ENCODE measurements around the gene MXRA8. TPM values are rescaled to one million over a fixed set of nuclear protein-coding genes. Genes with fewer than 3 reads are reported as not detected.

MXRA8 gene
- total and polyA plus RNA-seq, 2 experiments from 2014 or later, result 155 to 242 TPM

- H2AFZ ChIP-seq, result peak within 1 kb of the TSS; percentile 85
- peaks cover 28% of the 10 kb centered on the region for H4K20me1 ChIP-seq (ENCODE audit: insufficient read depth, poor library complexity, severe bottlenecking)
- no peaks in the 10 kb centered on the region for H3K9me2 ChIP-seq (replicated peaks; ENCODE audit: insufficient read depth)
- TF ChIP-seq EZH2phosphoT487 (IDR thresholded peaks at IDR 0.05; ENCODE audit: low read depth, severe bottlenecking, unreplicated experiment) (no peak), EZH2 (IDR thresholded peaks at IDR 0.05; ENCODE audit: borderline replicate concordance) (no peak), CTCF (IDR thresholded peaks at IDR 0.05; ENCODE audit: poor library complexity) (no peak)
- H3K79me2 ChIP-seq, result peaks cover 65% of the 10 kb centered on the region
- peak within 1 kb of the TSS; percentile 95 for H3K4me2 ChIP-seq
- peak within 1 kb of the TSS; percentile 99 for H3K4me3 ChIP-seq
- peak; percentile 98 for DNase-seq (ENCODE audit: low spot score)
- H3K4me1 ChIP-seq (ENCODE audit: insufficient read depth), result peaks cover 13% of the 10 kb centered on the region
- WGBS (ENCODE audit: low lambda C conversion rate, missing lambda C conversion rate), result 5% methylated on average over 29 of the region's 84 CpGs
- H3K36me3 ChIP-seq (replicated peaks; ENCODE audit: insufficient read depth, low read depth), result no peaks in the 10 kb centered on the region
- no peaks in the 10 kb centered on the region for H3K9me3 ChIP-seq (ENCODE audit: low read depth)
- H3K27me3 ChIP-seq, result no peaks in the 10 kb centered on the region
- peak within 1 kb of the TSS; percentile 89 for H3K27ac ChIP-seq
These were observed 33.6 kb downstream of the MXRA8 start, which contains the start of the genes CPTP and INTS11 for GRCh38 chr1:1324524-1325287. CPTP (plus strand) TSS chr1:1324802; CDS start chr1:1326911, 2,109 bp downstream. INTS11 (minus strand) TSS chr1:1324660; CDS start chr1:1324608, 52 bp downstream.

GRCh38 chr1:1324084-1324523 is 34.3 kb downstream of the MXRA8 start:
- no peaks in the 10 kb centered on the region for H3K36me3 ChIP-seq (replicated peaks; ENCODE audit: insufficient read depth, low read depth)
- peaks cover 28% of the 10 kb centered on the region for H4K20me1 ChIP-seq (ENCODE audit: insufficient read depth, poor library complexity, severe bottlenecking)

GRCh38 chr1:1322952-1323351 is 35.4 kb downstream of the MXRA8 start:
- Histone ChIP-seq H3K4me2 (peak overlapping the region; percentile 66), H3K4me3 (no peak overlapping the region), H3K27me3 (no peaks in the 10 kb centered on the region), H4K20me1 (ENCODE audit: insufficient read depth, poor library complexity, severe bottlenecking) (peaks cover 28% of the 10 kb centered on the region), H3K79me2 (peaks cover 77% of the 10 kb centered on the region), H2AFZ (no peak overlapping the region), H3K27ac (no peak overlapping the region), H3K4me1 (ENCODE audit: insufficient read depth) (peaks cover 15% of the 10 kb centered on the region), H3K9me3 (ENCODE audit: low read depth) (no peaks in the 10 kb centered on the region), H3K36me3 (replicated peaks; ENCODE audit: insufficient read depth, low read depth) (no peaks in the 10 kb centered on the region), H3K9me2 (replicated peaks; ENCODE audit: insufficient read depth) (no peaks in the 10 kb centered on the region)
- no peak for DNase-seq (ENCODE audit: low spot score)
- WGBS (ENCODE audit: low lambda C conversion rate, missing lambda C conversion rate), result 93% methylated on average over 10 of the region's 10 CpGs
- TF ChIP-seq EZH2phosphoT487 (IDR thresholded peaks at IDR 0.05; ENCODE audit: low read depth, severe bottlenecking, unreplicated experiment), result no peak
- no peak for TF ChIP-seq CTCF (IDR thresholded peaks at IDR 0.05; ENCODE audit: poor library complexity)
- TF ChIP-seq EZH2 (IDR thresholded peaks at IDR 0.05; ENCODE audit: borderline replicate concordance), result no peak

More at GRCh38 chr1:1324084-1324523, 34.3 kb downstream of the MXRA8 start:
- Histone ChIP-seq H3K9me3 (ENCODE audit: low read depth) (no peaks in the 10 kb centered on the region), H3K4me3 (peak overlapping the region; percentile 99), H3K4me2 (peak overlapping the region; percentile 89), H3K27ac (peak overlapping the region; percentile 86), H3K27me3 (no peaks in the 10 kb centered on the region), H3K4me1 (ENCODE audit: insufficient read depth) (peaks cover 13% of the 10 kb centered on the region), H2AFZ (peak overlapping the region; percentile 85), H3K79me2 (peaks cover 71% of the 10 kb centered on the region), H3K9me2 (replicated peaks; ENCODE audit: insufficient read depth) (no peaks in the 10 kb centered on the region)
- no peak for DNase-seq (ENCODE audit: low spot score)
- WGBS (ENCODE audit: low lambda C conversion rate, missing lambda C conversion rate), result under 1% methylated on average over 33 of the region's 41 CpGs
- TF ChIP-seq EZH2 (IDR thresholded peaks at IDR 0.05; ENCODE audit: borderline replicate concordance) (no peak), EZH2phosphoT487 (IDR thresholded peaks at IDR 0.05; ENCODE audit: low read depth, severe bottlenecking, unreplicated experiment) (no peak), CTCF (IDR thresholded peaks at IDR 0.05; ENCODE audit: poor library complexity) (no peak)
